Activated CD8-positive, alpha-beta memory T cell treated with anti-CD3 and anti-CD28 coated beads, Interleukin-2, amount 50 U/mL, for 24 hours (primary cell): ENCODE measurements around the gene TRMT1.

Source experiments
- DNase-seq: peaks from one replicate; pipeline ENCODE4 v3.0.0-alpha.2; 2020; ENCODE audit errors: extremely low read depth

TRMT1 gene

GRCh38 chr19:13122980-13123957 lies 6.7 kb upstream of the TRMT1 start:
- DNase-seq: no peak

GRCh38 chr19:13122275-13122878 lies 5.8 kb upstream of the TRMT1 start:
- no peak for DNase-seq

- DNase-seq: no peak
Measured at GRCh38 chr19:13121551-13122274, 5.2 kb upstream of the TRMT1 start.

GRCh38 chr19:13120817-13121216 lies 4.3 kb upstream of the TRMT1 start:
- DNase-seq: no peak

GRCh38 chr19:13120031-13120430 lies 3.5 kb upstream of the TRMT1 start:
- no peak for DNase-seq

GRCh38 chr19:13119627-13120026 lies 3.1 kb upstream of the TRMT1 start:
- DNase-seq: no peak

GRCh38 chr19:13118424-13119193 lies 2.1 kb upstream of the TRMT1 start:
- DNase-seq: no peak

- peak; percentile 66 for DNase-seq
Measured at GRCh38 chr19:13117772-13118423, 1.4 kb upstream of the TRMT1 start, which contains the start of gene NACC1. Gene NACC1, plus strand, starts transcription at chr19:13118264. Its CDS starts 16,944 bp downstream, at chr19:13135208.

- DNase-seq: no peak
Measured at GRCh38 chr19:13117176-13117771, 734 bp upstream of the TRMT1 start.

- no peak for DNase-seq
Measured at GRCh38 chr19:13115936-13116281, 631 bp downstream of the TRMT1 start.

- no peak for DNase-seq
Measured at GRCh38 chr19:13112555-13112954, 4.0 kb downstream of the TRMT1 start.

- DNase-seq: no peak
Measured at GRCh38 chr19:13110099-13110610, 6.4 kb downstream of the TRMT1 start.

- no peak for DNase-seq
Measured at GRCh38 chr19:13109361-13110098, 7.0 kb downstream of the TRMT1 start.

GRCh38 chr19:13104848-13105711 lies 11.5 kb downstream of the TRMT1 start:
- no peak for DNase-seq

- DNase-seq: no peak
Measured at GRCh38 chr19:13104360-13104847, 12.1 kb downstream of the TRMT1 start.

GRCh38 chr19:13103581-13104359 lies 12.8 kb downstream of the TRMT1 start:
- DNase-seq: no peak

GRCh38 chr19:13102666-13103580 lies 13.6 kb downstream of the TRMT1 start, which contains the start of gene LYL1:
Gene LYL1, minus strand, starts transcription at chr19:13102858. Its CDS starts 1,687 bp downstream, at chr19:13101171.
- DNase-seq: no peak
